ENCODE data around the gene CCL4. TPM values are rescaled to one million over a fixed set of nuclear protein-coding genes. Genes with fewer than 3 reads are reported as not detected.

CCL4 gene
- total and polyA plus RNA-seq, 4 donors, result 1.7 to 4.6 (median 2.8) TPM

DNA sequence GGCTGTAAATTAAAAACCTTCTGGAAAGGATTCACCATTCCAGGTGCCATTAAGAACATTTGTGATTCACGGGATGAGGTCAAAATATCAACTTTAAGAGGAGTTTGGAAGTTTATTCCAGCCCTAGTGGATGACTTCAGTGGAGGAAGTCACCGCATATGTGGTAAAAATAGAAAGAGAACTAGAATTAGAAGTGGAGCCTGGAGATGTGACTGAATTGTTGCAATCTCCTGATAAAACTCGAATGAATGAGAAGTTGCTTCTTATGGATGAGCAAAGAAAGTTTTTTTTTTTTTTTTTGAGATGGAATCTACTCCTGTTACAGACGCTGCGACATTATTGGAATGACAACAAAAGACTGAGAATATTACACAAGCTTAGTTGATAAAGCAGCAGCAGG lies 26.7 kb downstream of the CCL4 start:
- Histone ChIP-seq H3K9ac (ENCODE audit: low read depth in 1 of 2, low read length in 2 of 2) (no peak overlapping the region), H3K4me1 (ENCODE audit: control insufficient read depth in 4 of 4, insufficient read depth in 4 of 4, low read length in 3 of 4) (no peaks in the 10 kb centered on the region), H3K27me3 (ENCODE audit: control insufficient read depth in 4 of 4, insufficient read depth in 4 of 4, low read length in 3 of 4) (no peaks in the 10 kb centered on the region), H3K27ac (ENCODE audit: low read depth in 1 of 2, low read length in 2 of 2) (no peak overlapping the region), H3K9me3 (ENCODE audit: control insufficient read depth in 4 of 4, low read length in 3 of 4) (peaks cover 8 to 18% (median 14%) of the 10 kb centered on the region in 4 donors), H3K36me3 (ENCODE audit: control insufficient read depth in 4 of 4, insufficient read depth in 3 of 4, low read depth in 1 of 4, low read length in 3 of 4) (no peaks in the 10 kb centered on the region), H3K4me3 (ENCODE audit: low read depth in 1 of 3, low read length in 3 of 3) (no peak overlapping the region)
- WGBS, result 68% methylated on average over 5 of the region's 5 CpGs
- TF ChIP-seq GABPA (IDR thresholded peaks at IDR 0.05 in 1 of 2, conservative IDR thresholded peaks at IDR 0.05 in 1 of 2), result no peak
- TF ChIP-seq, protein P1, sequence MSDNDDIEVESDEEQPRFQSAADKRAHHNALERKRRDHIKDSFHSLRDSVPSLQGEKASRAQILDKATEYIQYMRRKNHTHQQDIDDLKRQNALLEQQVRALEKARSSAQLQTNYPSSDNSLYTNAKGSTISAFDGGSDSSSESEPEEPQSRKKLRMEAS (IDR thresholded peaks at IDR 0.05), result no peak
- TF ChIP-seq YY1 (IDR thresholded peaks at IDR 0.05), result no peak
- no peak for TF ChIP-seq FOXA2 (IDR thresholded peaks at IDR 0.05)
- TF ChIP-seq HNF4A (conservative IDR thresholded peaks at IDR 0.05), result no peak
- TF ChIP-seq, protein P2, sequence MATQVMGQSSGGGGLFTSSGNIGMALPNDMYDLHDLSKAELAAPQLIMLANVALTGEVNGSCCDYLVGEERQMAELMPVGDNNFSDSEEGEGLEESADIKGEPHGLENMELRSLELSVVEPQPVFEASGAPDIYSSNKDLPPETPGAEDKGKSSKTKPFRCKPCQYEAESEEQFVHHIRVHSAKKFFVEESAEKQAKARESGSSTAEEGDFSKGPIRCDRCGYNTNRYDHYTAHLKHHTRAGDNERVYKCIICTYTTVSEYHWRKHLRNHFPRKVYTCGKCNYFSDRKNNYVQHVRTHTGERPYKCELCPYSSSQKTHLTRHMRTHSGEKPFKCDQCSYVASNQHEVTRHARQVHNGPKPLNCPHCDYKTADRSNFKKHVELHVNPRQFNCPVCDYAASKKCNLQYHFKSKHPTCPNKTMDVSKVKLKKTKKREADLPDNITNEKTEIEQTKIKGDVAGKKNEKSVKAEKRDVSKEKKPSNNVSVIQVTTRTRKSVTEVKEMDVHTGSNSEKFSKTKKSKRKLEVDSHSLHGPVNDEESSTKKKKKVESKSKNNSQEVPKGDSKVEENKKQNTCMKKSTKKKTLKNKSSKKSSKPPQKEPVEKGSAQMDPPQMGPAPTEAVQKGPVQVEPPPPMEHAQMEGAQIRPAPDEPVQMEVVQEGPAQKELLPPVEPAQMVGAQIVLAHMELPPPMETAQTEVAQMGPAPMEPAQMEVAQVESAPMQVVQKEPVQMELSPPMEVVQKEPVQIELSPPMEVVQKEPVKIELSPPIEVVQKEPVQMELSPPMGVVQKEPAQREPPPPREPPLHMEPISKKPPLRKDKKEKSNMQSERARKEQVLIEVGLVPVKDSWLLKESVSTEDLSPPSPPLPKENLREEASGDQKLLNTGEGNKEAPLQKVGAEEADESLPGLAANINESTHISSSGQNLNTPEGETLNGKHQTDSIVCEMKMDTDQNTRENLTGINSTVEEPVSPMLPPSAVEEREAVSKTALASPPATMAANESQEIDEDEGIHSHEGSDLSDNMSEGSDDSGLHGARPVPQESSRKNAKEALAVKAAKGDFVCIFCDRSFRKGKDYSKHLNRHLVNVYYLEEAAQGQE (IDR thresholded peaks at IDR 0.05), result no peak
- TF ChIP-seq EGR1 (IDR thresholded peaks at IDR 0.05; ENCODE audit: low read depth in 2 of 2), result no peak
- TF ChIP-seq FOXA1 (IDR thresholded peaks at IDR 0.05), result no peak
- TF ChIP-seq, protein P3, sequence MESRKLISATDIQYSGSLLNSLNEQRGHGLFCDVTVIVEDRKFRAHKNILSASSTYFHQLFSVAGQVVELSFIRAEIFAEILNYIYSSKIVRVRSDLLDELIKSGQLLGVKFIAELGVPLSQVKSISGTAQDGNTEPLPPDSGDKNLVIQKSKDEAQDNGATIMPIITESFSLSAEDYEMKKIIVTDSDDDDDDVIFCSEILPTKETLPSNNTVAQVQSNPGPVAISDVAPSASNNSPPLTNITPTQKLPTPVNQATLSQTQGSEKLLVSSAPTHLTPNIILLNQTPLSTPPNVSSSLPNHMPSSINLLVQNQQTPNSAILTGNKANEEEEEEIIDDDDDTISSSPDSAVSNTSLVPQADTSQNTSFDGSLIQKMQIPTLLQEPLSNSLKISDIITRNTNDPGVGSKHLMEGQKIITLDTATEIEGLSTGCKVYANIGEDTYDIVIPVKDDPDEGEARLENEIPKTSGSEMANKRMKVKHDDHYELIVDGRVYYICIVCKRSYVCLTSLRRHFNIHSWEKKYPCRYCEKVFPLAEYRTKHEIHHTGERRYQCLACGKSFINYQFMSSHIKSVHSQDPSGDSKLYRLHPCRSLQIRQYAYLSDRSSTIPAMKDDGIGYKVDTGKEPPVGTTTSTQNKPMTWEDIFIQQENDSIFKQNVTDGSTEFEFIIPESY (IDR thresholded peaks at IDR 0.05), result no peak
- TF ChIP-seq SP1 (IDR thresholded peaks at IDR 0.05), result no peak
- DNase-seq (ENCODE audit: low spot score), result no peak

DNA sequence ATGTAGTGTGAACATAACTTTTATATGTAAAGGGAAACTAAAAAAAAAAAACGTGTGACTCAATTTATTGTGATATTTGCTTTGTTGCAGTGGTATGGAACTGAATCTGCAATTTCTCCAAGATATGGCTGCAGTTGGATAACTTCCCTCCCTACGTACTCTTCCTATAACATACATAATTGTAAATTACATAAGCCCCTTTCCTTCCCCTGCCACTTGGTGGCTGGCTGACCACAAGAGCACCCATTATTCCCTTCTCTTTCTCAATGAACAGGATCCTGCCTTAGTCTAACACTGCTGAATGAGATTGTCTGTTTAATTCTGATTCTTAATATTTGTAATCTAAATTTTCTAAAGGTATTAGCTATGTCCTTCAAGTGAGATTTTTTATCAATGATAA lies 27.8 kb downstream of the CCL4 start:
- TF ChIP-seq, protein P4, sequence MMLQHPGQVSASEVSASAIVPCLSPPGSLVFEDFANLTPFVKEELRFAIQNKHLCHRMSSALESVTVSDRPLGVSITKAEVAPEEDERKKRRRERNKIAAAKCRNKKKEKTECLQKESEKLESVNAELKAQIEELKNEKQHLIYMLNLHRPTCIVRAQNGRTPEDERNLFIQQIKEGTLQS (IDR thresholded peaks at IDR 0.05), result no peak
- TF ChIP-seq EGR1 (IDR thresholded peaks at IDR 0.05; ENCODE audit: low read depth in 2 of 2) (no peak), GABPA (IDR thresholded peaks at IDR 0.05 in 1 of 2, conservative IDR thresholded peaks at IDR 0.05 in 1 of 2) (no peak), FOXA1 (IDR thresholded peaks at IDR 0.05) (no peak), TAF1 (conservative IDR thresholded peaks at IDR 0.05) (no peak), JUND (IDR thresholded peaks at IDR 0.05) (no peak), YY1 (IDR thresholded peaks at IDR 0.05) (no peak), FOXA2 (IDR thresholded peaks at IDR 0.05) (no peak), RXRA (IDR thresholded peaks at IDR 0.05) (no peak), NR2F2 (IDR thresholded peaks at IDR 0.05) (no peak), HNF4A (conservative IDR thresholded peaks at IDR 0.05) (no peak), HNF4G (IDR thresholded peaks at IDR 0.05) (no peak)
- TF ChIP-seq, protein P2 (IDR thresholded peaks at IDR 0.05), result no peak
- TF ChIP-seq, protein P1 (IDR thresholded peaks at IDR 0.05), result no peak
- TF ChIP-seq, protein P3 (IDR thresholded peaks at IDR 0.05), result no peak
- TF ChIP-seq, protein P5, sequence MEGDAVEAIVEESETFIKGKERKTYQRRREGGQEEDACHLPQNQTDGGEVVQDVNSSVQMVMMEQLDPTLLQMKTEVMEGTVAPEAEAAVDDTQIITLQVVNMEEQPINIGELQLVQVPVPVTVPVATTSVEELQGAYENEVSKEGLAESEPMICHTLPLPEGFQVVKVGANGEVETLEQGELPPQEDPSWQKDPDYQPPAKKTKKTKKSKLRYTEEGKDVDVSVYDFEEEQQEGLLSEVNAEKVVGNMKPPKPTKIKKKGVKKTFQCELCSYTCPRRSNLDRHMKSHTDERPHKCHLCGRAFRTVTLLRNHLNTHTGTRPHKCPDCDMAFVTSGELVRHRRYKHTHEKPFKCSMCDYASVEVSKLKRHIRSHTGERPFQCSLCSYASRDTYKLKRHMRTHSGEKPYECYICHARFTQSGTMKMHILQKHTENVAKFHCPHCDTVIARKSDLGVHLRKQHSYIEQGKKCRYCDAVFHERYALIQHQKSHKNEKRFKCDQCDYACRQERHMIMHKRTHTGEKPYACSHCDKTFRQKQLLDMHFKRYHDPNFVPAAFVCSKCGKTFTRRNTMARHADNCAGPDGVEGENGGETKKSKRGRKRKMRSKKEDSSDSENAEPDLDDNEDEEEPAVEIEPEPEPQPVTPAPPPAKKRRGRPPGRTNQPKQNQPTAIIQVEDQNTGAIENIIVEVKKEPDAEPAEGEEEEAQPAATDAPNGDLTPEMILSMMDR (IDR thresholded peaks at IDR 0.05; ENCODE audit: low read depth, low read length, missing input control), result no peak
- no peak overlapping the region for H3K4me3 ChIP-seq (ENCODE audit: low read depth in 1 of 3, low read length in 3 of 3)
- no peaks in the 10 kb centered on the region for H3K4me1 ChIP-seq (ENCODE audit: control insufficient read depth in 4 of 4, insufficient read depth in 4 of 4, low read length in 3 of 4)
- DNase-seq (ENCODE audit: low spot score), result no peak
- no peak overlapping the region for H3K9ac ChIP-seq (ENCODE audit: low read depth in 1 of 2, low read length in 2 of 2)
- peaks cover 0 to 10% (median 7%) of the 10 kb centered on the region in 4 donors for H3K9me3 ChIP-seq (ENCODE audit: control insufficient read depth in 4 of 4, low read length in 3 of 4)
- H3K36me3 ChIP-seq (ENCODE audit: control insufficient read depth in 4 of 4, insufficient read depth in 3 of 4, low read depth in 1 of 4, low read length in 3 of 4), result no peaks in the 10 kb centered on the region
- no peak overlapping the region for H3K27ac ChIP-seq (ENCODE audit: low read depth in 1 of 2, low read length in 2 of 2)
- no peaks in the 10 kb centered on the region for H3K27me3 ChIP-seq (ENCODE audit: control insufficient read depth in 4 of 4, insufficient read depth in 4 of 4, low read length in 3 of 4)
- 69% methylated on average over 2 of the region's 2 CpGs for WGBS
